Stomach smooth muscle (tissue), 2 donors: ENCODE measurements around the gene DYNLT2.
"Not testable (repeated sequence)": the region's sequence is repeated elsewhere in the genome, so short reads cannot be mapped to it uniquely, and the experiment has no call there.

Experiments
- H3K27ac ChIP-seq: one replicate; pipeline ENCODE4 v1.7.0; 2013; ENCODE audit warnings: mild to moderate bottlenecking, low read length, inconsistent platforms
- H3K27me3 ChIP-seq, 2 donors: one replicate each; pipeline ENCODE4 v1.7.0; 2013; ENCODE audit warnings: low read length in 2 of 2; ENCODE audit not compliant: insufficient read depth in 2 of 2, control insufficient read depth in 1 of 2
- H3K36me3 ChIP-seq, 2 donors: one replicate each; pipeline ENCODE4 v1.7.0; 2013; ENCODE audit warnings: low read length in 2 of 2; ENCODE audit not compliant: control insufficient read depth in 2 of 2, insufficient read depth in 2 of 2
- H3K4me1 ChIP-seq: one replicate; pipeline ENCODE4 v1.7.0; 2013; ENCODE audit warnings: low read length; ENCODE audit not compliant: control insufficient read depth, insufficient read depth
- H3K4me3 ChIP-seq, 2 donors: one replicate each; pipeline ENCODE4 v1.7.0; 2013; ENCODE audit warnings: low read length in 2 of 2
- H3K9ac ChIP-seq, 2 donors: one replicate each; pipeline ENCODE4 v1.7.0; 2013; ENCODE audit warnings: low read length in 2 of 2, mild to moderate bottlenecking in 1 of 2
- H3K9me3 ChIP-seq, 2 donors: one replicate each; pipeline ENCODE4 v1.7.0; 2013; ENCODE audit warnings: low read length in 2 of 2; ENCODE audit not compliant: control insufficient read depth in 2 of 2
- donor health status: healthy.
- donor health status: Pancreatic carcinoma.

Gene DYNLT2

GRCh38 chr6:169697115-169697514, 54.3 kb downstream of the DYNLT2 start:
- H3K27ac ChIP-seq, H3K4me1 ChIP-seq, H3K9me3 ChIP-seq, H3K4me3 ChIP-seq, H3K9ac ChIP-seq, H3K27me3 ChIP-seq, H3K36me3 ChIP-seq: not testable (repeated sequence)

- Histone ChIP-seq H3K4me3 (no peak overlapping the region), H3K9me3 (no peaks in the 10 kb centered on the region), H3K36me3 (peaks cover 0 to 3% of the 10 kb centered on the region in 2 donors), H3K27me3 (no peaks in the 10 kb centered on the region), H3K27ac (no peak overlapping the region), H3K4me1 (no peaks in the 10 kb centered on the region), H3K9ac (no peak overlapping the region)
Observed at GRCh38 chr6:169695131-169695530, 56.2 kb downstream of the DYNLT2 start.

DNA sequence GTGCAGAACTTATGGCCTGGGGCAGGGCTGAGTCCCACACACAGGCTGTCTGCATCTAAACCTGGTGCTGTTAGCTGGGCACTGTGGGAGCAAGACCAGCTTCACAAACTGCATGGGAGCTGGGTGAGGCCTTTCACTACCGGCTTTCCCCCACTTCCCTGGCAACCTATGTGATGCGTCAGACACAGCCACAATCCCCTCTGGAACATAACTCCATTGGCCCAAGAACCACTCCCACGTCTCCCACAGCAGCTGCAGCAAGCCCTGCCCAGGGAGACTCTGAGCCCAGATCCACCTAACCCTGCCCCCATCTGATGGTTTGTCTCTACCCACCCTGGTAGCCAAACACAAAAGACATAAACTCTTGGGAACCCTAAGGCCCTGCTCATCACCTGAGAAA, 58.9 kb downstream of the DYNLT2 start:
- Histone ChIP-seq H3K4me3 (no peak overlapping the region), H3K27me3 (no peaks in the 10 kb centered on the region), H3K9me3 (no peaks in the 10 kb centered on the region), H3K27ac (no peak overlapping the region), H3K36me3 (peaks cover 2 to 3% of the 10 kb centered on the region in 2 donors), H3K9ac (no peak overlapping the region), H3K4me1 (no peaks in the 10 kb centered on the region)

GRCh38 chr6:169691260-169691659, 60.1 kb downstream of the DYNLT2 start:
- no peaks in the 10 kb centered on the region for H3K9me3 ChIP-seq
- no peaks in the 10 kb centered on the region for H3K4me1 ChIP-seq
- H3K27me3 ChIP-seq, result no peaks in the 10 kb centered on the region
- H3K36me3 ChIP-seq, result peaks cover 4 to 9% of the 10 kb centered on the region in 2 donors
- H3K4me3 ChIP-seq, result no peak overlapping the region
- H3K27ac ChIP-seq, result no peak overlapping the region
- no peak overlapping the region for H3K9ac ChIP-seq
